KOPT-K1 (cell line): ENCODE data around the gene PDE5A.

Experiments
- H3K27ac ChIP-seq: fragments of 200-600 bp; sonication (generic); 2 replicates; pipeline ENCODE4 v1.5.1; 2016; ENCODE audit warnings: antibody characterized with exemption, mild to moderate bottlenecking, low read depth, low read length; ENCODE audit not compliant: poor library complexity, severe bottlenecking
- H3K36me3 ChIP-seq: fragments of 200-600 bp; sonication (generic); 2 replicates; pipeline ENCODE4 v1.5.1; 2017; ENCODE audit warnings: antibody characterized with exemption, mild to moderate bottlenecking, low read length, moderate library complexity; ENCODE audit not compliant: insufficient read depth
- H3K9me3 ChIP-seq: fragments of 200-600 bp; sonication (generic); 2 replicates; pipeline ENCODE4 v1.5.1; 2017; ENCODE audit warnings: antibody characterized with exemption, low read length, mild to moderate bottlenecking; ENCODE audit not compliant: insufficient read depth, poor library complexity, severe bottlenecking

Gene PDE5A

DNA sequence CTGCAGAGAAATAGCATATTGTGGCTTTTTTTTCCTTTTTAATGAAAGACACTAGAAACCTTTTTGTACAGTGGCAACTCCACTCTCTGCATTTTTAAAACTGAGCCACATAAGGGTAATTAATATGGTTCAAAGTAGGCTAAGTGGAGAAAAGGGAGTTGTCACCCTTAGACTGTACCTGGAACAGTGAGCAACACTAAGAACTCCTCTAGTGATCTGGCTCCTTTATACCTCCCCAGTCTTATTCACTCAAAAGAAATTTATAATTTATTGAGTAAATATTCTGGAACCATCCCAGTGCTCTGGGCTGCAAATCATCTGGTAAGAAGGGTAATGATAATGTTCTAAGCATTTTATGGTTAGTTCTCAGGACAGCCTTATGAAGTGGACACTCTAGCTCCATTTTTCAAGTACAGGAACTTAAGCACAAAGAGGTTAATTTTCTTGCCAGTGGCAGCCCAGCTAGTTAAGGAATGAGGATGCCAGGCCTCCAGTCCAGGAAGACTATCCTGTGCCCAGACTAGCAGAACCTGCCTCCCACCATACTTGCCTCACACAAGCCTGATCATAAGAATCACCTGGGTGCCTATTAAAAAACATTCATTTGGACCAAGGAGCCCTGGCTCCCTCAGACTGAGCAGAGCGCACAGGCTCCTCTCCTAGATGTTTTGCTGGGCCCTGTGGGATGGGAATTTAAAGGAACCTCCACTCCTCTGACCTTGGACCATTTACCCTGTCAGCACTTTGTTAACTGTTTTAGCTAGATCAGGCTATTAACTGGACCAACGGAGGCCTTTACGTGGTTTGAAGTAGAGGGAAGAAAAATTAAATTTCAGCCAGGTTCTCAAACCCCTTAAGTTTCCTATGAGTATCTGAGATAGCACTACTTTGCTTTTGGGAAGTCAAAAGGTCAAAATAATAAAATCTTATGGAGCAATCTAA lies 102.6 kb downstream of the PDE5A start:
- no peak overlapping the region for H3K27ac ChIP-seq
- no peaks in the 10 kb centered on the region for H3K9me3 ChIP-seq
- no peaks in the 10 kb centered on the region for H3K36me3 ChIP-seq

DNA sequence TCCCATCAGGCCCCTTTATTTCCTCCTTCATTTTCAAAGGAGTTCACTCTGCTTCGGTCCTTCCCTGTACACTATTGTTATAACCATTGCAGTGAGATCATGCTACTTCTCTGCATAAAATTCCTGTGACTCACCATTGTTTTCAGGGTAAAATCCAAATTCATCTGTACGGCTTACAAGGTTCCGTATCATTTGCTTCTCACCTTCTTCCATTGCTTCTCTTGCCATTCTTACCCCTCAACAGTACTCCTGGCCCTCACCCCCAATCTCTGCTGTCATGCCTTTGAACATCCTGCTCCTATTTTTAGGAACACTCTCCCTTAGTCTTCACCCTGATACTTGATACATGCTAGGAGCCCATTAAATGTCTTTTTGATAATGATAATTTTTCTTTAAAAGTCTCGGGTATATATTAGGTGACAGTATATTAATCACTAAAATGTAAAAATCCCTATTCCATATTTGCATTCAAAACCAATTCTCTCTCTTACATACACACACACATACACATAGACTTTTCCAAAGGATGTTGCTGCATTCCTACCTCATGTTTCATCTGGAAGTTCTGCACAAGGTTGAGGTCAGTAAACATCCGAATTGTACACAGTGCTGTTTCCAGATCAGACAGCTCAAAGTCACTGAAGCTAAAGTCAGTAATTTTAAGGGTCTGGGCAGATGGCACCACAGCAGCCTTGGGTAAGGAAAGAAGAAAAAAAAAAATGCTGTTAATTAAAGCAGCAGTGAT lies 103.4 kb downstream of the PDE5A start:
- H3K9me3 ChIP-seq, result no peaks in the 10 kb centered on the region
- 0 out of 2 replicates have a peak, but pooled peaks cover 2% of the 10 kb centered on the region for H3K36me3 ChIP-seq
- no peak overlapping the region for H3K27ac ChIP-seq

DNA sequence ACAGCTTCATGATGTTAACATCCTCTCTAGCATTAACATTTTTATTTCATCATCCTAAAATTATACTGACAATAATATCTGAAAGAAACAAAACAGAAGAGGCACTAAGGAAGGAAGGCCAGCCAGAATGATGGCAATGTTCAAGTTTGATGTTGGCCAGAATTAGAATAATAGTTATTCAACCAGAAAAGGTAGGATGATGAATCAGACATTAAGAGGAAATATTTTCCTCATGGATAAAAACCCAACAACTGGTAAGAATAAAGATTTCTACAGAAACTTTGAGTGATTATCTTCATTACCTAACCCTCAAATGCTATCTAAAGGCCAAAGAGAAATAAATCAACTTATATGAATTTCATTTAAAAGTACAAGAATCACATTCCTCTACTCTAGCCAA lies 105.2 kb downstream of the PDE5A start:
- Histone ChIP-seq H3K9me3 (no peaks in the 10 kb centered on the region), H3K36me3 (peaks cover 10% of the 10 kb centered on the region; the same call in 1 of the 2 replicates), H3K27ac (no peak overlapping the region)

DNA sequence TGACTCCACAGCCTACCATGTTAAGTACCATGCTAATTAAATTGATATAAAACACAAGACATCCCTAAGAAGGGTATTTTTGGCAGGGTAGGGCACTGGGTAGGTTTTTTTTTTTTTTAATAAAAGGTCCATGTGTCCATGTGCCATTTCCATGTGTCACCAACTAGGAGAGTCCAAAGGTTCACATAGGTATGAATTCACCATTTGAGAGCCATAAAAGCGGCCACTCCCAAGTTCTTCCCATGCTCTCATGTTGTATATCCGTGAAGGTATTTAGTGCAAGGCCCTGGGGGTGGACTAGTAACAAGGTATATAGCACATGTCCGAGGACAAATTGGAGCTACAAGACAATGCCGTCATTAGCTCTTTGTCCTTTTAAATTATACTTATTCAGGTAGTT lies 107.3 kb downstream of the PDE5A start:
- H3K36me3 ChIP-seq, result peaks cover 22% of the 10 kb centered on the region

DNA sequence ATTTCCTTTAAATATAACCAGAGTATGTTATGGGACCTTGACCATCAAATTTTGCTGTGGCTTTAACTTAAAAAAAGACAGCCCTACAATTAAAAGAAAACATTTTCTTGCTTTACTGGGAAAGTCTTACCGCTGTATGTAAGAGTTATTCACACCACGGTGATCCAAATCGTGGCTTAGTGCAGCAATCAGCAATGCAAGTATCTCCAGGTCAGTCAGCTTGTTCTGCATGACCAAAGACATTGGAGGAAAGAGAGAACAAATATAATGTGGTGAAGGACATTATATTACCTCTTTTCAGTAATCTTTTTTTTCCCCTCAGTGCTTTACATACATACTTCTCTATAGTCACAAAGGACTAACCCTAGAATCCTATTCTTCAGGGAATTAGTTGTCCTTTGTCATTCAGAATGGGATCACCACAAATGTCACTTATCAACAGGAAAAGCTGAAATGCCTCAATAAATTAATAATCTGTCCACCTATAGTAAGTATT lies 109.6 kb downstream of the PDE5A start:
- Histone ChIP-seq H3K27ac (no peak overlapping the region), H3K9me3 (no peaks in the 10 kb centered on the region), H3K36me3 (peaks cover 44% of the 10 kb centered on the region)

More for the DNA sequence above, 107.3 kb downstream of the PDE5A start:
- no peak overlapping the region for H3K27ac ChIP-seq
- no peaks in the 10 kb centered on the region for H3K9me3 ChIP-seq

DNA sequence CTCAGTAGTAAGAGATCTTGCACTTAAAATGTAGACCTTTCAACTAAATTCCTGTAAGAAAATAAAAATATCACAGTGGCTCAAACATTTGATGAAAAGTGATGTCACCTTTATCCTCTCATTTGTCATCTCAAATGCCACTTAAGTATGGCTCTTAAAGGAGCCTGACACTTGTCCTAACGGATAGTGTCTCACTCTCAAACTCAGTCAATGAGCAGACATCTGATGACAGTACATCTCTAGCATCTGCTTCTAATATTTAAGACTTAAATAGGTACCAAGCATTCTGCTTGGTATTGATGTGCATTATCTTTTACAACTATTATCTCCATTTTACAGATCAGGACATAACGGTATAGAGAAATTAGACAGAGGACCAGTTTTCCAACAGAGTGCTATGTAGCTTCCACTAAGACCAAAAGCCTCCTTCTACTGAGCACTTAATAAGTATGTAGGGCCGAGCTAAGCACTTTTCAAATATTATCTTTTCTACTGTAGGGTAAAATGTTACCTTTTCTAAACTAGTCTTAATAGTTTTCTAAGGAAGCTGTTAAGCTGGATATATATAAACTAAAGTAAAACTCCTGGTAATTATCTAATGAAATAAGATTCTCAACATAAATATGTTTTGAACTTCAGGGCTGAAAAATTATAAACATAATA lies 110.2 kb downstream of the PDE5A start:
- H3K9me3 ChIP-seq, result no peaks in the 10 kb centered on the region
- peaks cover 50% of the 10 kb centered on the region for H3K36me3 ChIP-seq
- H3K27ac ChIP-seq, result no peak overlapping the region

DNA sequence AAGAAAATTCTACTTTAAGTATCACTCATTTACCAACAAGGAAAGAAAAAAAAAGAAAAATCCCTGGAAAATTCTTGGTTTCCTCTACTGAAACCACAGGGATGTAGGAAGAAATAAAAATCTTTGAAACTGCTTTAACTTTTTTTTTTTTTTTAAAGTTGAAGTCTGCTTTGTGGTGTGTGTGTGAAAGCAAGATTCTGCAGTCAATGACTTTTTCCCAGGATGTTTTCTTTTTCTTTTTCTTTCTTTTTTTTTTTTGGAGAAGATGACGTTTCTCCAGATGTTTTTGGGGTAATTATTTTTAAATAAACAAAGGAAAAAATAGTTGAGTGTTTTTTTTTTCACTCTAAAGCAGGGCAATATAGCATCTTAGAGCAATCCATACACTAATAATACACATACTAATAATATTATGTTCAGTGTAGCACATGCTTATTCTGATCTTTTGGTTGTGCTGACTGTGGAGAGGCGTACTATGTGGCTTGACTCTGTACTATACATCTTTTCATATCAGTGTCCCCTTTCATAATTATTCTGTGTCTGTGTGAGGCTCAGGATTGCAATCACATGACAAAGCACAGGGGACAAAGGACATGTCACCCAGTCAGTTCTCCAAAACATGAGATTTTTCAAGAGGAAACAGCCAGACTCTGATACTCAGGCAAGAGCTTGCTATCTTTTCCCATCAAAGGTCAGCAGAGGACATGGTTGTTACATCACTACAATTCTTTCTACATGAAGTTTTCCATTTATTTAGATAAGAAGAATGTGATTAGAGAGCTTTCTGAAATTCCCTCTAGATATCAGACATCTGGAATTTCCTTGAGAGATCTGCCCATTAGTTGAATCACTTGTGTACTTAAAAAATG lies 111.0 kb downstream of the PDE5A start:
- Histone ChIP-seq H3K36me3 (peaks cover 55% of the 10 kb centered on the region), H3K27ac (no peak overlapping the region), H3K9me3 (no peaks in the 10 kb centered on the region)

DNA sequence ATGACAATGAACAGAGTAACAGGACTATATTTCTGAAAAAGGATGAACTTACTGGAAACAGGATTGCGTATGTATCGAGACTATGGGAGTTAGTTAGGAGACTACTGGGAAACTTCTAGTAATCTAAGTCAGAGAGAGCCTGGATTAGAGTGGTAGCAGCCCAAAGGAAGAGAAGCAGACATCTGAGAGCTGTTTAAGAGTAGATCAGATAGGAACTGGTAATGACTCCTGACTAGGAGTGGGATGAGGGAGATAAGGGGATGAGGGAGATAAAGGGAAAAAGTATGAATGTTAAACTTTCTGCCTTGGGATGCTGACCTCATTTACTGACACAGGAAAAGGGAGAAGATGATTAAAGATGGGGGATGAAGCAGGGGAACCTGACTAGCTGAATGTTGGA lies 116.2 kb downstream of the PDE5A start:
- Histone ChIP-seq H3K27ac (no peak overlapping the region), H3K36me3 (peaks cover 49% of the 10 kb centered on the region), H3K9me3 (no peaks in the 10 kb centered on the region)

DNA sequence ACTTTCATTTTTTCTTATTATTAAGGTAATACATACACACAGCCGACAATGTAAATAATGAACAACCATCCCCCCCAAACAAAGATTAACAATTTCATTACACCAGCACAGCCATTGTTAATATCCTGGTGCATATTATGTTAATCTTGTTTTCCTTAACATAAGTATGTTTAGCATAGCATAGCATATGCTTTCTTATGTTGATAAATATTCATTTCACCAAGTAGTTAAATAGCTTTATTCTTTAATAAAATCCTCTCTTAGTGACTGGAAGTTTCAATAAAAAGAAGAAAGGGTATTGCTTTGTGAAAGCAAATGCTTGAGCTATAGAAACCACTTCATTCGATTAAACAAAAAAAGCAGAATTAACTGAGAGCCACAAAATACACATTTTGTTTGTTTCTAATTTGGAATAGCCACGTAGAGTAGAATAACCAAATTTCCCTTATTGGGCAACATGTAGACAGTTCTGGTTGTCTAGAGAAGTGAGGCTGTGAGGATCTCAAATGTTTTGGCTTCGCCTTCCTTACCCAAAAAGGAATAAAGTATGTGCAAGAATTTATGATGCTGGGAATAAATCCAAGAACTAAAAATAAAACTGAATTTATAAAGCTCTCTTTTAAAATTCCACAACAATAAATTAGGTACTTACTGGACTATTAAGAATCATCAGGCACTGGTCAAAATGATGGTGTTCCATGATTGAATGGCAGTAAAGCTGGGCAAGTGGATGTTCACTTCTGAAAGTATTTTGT lies 118.0 kb downstream of the PDE5A start:
- no peaks in the 10 kb centered on the region for H3K9me3 ChIP-seq
- H3K36me3 ChIP-seq, result peaks cover 33% of the 10 kb centered on the region
- no peak overlapping the region for H3K27ac ChIP-seq

DNA sequence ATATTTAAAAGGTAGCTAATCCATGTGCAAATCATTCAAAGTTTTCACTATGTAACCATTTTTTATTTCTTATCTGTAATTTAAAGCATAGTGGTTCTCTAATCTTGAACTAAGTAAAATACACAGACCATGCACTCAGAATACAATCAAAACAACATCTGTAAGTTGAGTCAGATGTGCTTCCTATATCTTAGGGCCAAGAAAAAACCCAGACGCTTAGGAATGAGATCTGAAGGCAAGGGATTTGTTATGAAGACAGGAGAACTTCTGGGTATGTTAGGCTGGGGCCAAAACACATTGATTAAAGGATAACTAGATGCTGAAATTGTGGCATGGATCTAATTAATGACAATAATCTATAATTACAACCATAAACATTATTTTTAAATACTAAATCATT lies 120.3 kb downstream of the PDE5A start:
- H3K9me3 ChIP-seq, result no peaks in the 10 kb centered on the region
- H3K27ac ChIP-seq, result no peak overlapping the region
- peaks cover 15% of the 10 kb centered on the region for H3K36me3 ChIP-seq

DNA sequence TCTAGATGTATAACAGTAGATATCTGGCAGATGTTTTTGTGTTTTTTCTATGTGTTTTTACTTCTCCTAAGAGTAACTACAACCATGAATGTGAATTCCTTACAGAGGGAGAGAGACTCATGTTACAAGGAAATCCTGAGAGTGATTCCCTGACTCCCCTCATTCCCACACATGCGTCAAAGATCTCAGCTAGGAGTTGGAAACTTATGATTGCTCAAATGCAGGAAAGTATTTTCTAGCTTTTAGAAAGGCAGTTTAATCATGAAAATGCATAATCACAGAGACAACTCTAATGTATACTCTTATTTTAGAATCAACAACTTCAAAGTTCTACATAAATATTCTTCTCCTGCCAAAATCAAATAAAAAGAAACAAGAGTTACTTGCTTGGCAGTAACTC lies 121.8 kb downstream of the PDE5A start:
- H3K36me3 ChIP-seq, result peaks cover 9% of the 10 kb centered on the region
- H3K9me3 ChIP-seq, result no peaks in the 10 kb centered on the region
- H3K27ac ChIP-seq, result no peak overlapping the region

DNA sequence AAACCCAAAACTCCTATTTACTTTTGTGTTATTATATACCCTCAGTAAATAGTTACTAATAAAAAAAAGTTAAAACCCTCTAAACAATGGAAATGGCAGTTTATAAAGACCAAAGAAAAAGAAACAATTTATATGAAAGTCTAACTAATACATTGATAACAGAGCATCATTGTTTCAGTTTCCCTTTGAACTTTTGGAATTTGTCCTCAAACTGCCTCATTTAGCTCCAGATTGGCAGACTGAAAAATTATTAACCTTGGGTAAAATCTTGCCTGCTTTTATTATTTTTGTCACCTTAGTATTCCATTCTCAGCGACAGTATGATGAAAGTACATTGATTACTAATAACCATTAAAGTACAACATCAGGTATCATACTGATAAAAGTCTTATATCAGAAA lies 124.0 kb downstream of the PDE5A start:
- H3K9me3 ChIP-seq, result no peaks in the 10 kb centered on the region
- H3K36me3 ChIP-seq, result peaks cover 31% of the 10 kb centered on the region
- H3K27ac ChIP-seq, result no peak overlapping the region

DNA sequence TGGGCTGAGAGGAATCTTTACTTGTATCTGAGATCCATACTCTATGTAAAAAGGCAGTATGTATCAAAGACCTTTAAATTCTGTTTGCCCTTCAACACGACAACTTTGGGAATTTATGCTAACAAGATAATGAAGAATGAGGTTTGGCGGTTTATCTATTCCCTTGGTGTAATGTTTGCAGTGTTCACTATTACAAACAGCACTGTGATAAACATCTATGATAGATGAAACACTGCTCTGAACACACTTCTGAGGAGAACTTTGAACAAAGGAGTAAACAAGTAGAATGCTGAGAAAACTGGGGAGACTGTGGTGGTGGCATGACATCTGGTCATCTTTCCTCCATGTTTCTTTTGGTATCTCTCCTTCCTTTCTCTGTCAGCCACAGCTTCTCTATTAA lies 126.9 kb downstream of the PDE5A start:
- Histone ChIP-seq H3K36me3 (peaks cover 60% of the 10 kb centered on the region), H3K9me3 (no peaks in the 10 kb centered on the region), H3K27ac (no peak overlapping the region)

DNA sequence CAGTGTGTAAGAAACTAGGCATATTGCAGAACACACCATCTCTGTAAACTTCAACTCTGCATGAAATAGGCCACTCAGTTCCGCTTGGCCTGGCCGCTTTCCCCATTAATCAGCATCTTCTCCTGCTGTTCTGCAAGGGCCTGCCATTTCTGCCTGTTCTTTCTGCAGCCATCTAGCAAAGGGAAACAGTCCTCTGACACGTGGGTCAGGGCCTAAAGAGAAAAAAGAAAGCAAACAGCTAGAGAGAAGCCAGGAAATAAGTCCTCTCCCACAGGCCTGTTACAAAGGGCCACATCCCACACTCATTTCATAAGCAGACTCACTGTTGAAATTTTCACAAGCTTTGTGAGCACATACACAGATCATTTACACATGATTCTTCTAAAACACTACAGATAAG lies 130.1 kb downstream of the PDE5A start:
- Histone ChIP-seq H3K27ac (no peak overlapping the region), H3K9me3 (no peaks in the 10 kb centered on the region), H3K36me3 (peaks cover 85% of the 10 kb centered on the region)
